Sigmoid colon (tissue), 7 donors: Measurements from ENCODE around the gene CLSTN2. TPM values are rescaled to one million over a fixed set of nuclear protein-coding genes. Genes with fewer than 3 reads are reported as not detected.

Source experiments
- DNase-seq: peaks from one replicate; pipeline ENCODE4 v3.0.0-alpha.2; 2019
- H3K27ac ChIP-seq, 4 donors: fragments of 200-600 bp; sonication (generic); one replicate each; pipeline ENCODE4 v1.5.1; 2016 to 2019; ENCODE audit warnings: mild to moderate bottlenecking in 1 of 4
- H3K27me3 ChIP-seq, 3 donors: fragments of 200-600 bp; sonication (generic); one replicate each; pipeline ENCODE4 v1.5.1; 2019; ENCODE audit warnings: mild to moderate bottlenecking in 1 of 3
- H3K36me3 ChIP-seq, 4 donors: fragments of 200-600 bp; sonication (generic); one replicate each; pipeline ENCODE4 v1.5.1; 2016 to 2019
- H3K4me1 ChIP-seq, 4 donors: fragments of 200-600 bp; sonication (generic); one replicate each; pipeline ENCODE4 v1.5.1; 2017 to 2019
- H3K4me3 ChIP-seq, 4 donors: fragments of 200-600 bp; sonication (generic); one replicate each; pipeline ENCODE4 v1.5.1; 2017 to 2019; ENCODE audit warnings: mild to moderate bottlenecking in 2 of 4, moderate library complexity in 1 of 4
- H3K9me3 ChIP-seq, 4 donors: fragments of 200-600 bp in 3 of 4; sonication (generic) in 3 of 4; one replicate each; pipeline versions ENCODE4 v1.5.1 to v1.6.1; 2013 to 2019
- CTCF ChIP-seq, 4 experiments: fragments of 450-650 bp in 3 of 4; fragments of 200-600 bp in 1 of 4; IDR thresholded peaks; one replicate each; pipeline ENCODE4 v1.5.1; 2016 to 2019; ENCODE audit warnings: antibody characterized with exemption in 4 of 4, mild to moderate bottlenecking in 3 of 4, moderate library complexity in 2 of 4
- EP300 ChIP-seq, 4 donors: sonication (generic); formaldehyde crosslinking; IDR thresholded peaks; one replicate each; pipeline ENCODE4 v1.6.1; 2017; ENCODE audit warnings: antibody characterized with exemption in 4 of 4
- POLR2A ChIP-seq, 2 donors: fragments of 450-650 bp; IDR thresholded peaks; one replicate each; pipeline ENCODE4 v1.6.1; 2016; ENCODE audit warnings: antibody characterized with exemption in 2 of 2, mild to moderate bottlenecking in 2 of 2, moderate library complexity in 2 of 2
- POLR2AphosphoS5 ChIP-seq, 4 donors: sonication (generic); formaldehyde crosslinking; IDR thresholded peaks; one replicate each; pipeline ENCODE4 v1.6.1; 2017; ENCODE audit warnings: antibody characterized with exemption in 4 of 4
- WGBS, 2 donors: extraction: QIAGEN DNeasy Blood & Tissue Kit; methylation state at CpG; one replicate each; pipeline ENCODE4 v1.1.7; 2013; 5-methylcytosine and 5-hydroxymethylcytosine counted together
- intact Hi-C: fragments of 100-400 bp; cut with DNase I; formaldehyde crosslinking; loops from one replicate; pipeline ENCODE4 v1.15.1; 2023
- polyA plus RNA-seq, 3 donors: library from polyadenylated mRNA; stranded (reverse); fragments of 200-250 nt; gene quantifications; one replicate each; pipeline ENCODE4 v1.2.3, GENCODE V29; 2013
- total RNA-seq, 4 donors: library from RNA; depleted of rRNA; stranded (reverse); fragments of >200 nt; gene quantifications; one replicate each; pipeline ENCODE4 v1.1.0, GENCODE V29; 2016
- donor health status: healthy with polysubstance abuse.
- donor health status: Bipolar disorder and iron deficiency.
- donor health status: healthy.

The CLSTN2 gene
- total and polyA plus RNA-seq, 7 donors = 0.23 to 8.3 (median 2.7) TPM

DNA sequence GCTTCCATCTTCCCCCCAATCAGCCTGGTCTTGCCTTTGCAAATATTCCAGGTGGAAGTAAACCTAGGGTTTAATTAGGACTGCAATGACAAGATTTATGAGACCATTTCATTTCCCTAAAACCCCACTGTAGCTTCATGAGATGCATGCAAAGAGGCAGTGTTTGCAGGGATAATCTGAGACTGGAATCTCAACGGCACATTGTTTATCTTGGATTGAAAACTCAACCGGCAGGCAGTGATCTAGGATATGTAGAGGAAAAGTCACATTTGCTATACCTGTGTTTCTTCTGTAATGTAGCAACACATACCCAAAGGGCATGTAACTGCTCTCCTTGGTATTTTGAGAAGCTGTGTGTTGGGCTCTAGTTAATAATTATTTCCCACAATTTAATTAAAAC is 18.7 kb upstream of the CLSTN2 start:
- DNase-seq = no peak
- intact Hi-C loops = no loop called here
- H3K4me1 ChIP-seq = no peaks in the 10 kb centered on the region
- no peak overlapping the region for H3K4me3 ChIP-seq
- H3K36me3 ChIP-seq = no peaks in the 10 kb centered on the region
- no peaks in the 10 kb centered on the region for H3K27me3 ChIP-seq
- 17 to 50% methylated on average over 2 of the region's 2 CpGs for WGBS, 2 donors
- TF ChIP-seq CTCF (IDR thresholded peaks at IDR 0.05) (no peak), POLR2AphosphoS5 (IDR thresholded peaks at IDR 0.05) (no peak), POLR2A (IDR thresholded peaks at IDR 0.05) (no peak), EP300 (IDR thresholded peaks at IDR 0.05) (no peak)
- H3K9me3 ChIP-seq = no peaks in the 10 kb centered on the region
- no peak overlapping the region for H3K27ac ChIP-seq

GRCh38 chr3:139917226-139917785 is 17.7 kb upstream of the CLSTN2 start:
- TF ChIP-seq EP300 (IDR thresholded peaks at IDR 0.05) (no peak), POLR2A (IDR thresholded peaks at IDR 0.05) (no peak), POLR2AphosphoS5 (IDR thresholded peaks at IDR 0.05) (no peak), CTCF (IDR thresholded peaks at IDR 0.05) (no peak)
- no peak overlapping the region for H3K27ac ChIP-seq

GRCh38 chr3:139928708-139929505 is 6.1 kb upstream of the CLSTN2 start:
- H3K27me3 ChIP-seq = peaks cover 0 to 6% (median 0%) of the 10 kb centered on the region in 3 donors
- intact Hi-C loops = no loop called here
- no peak overlapping the region for H3K4me3 ChIP-seq
- TF ChIP-seq POLR2A (IDR thresholded peaks at IDR 0.05) = no peak
- no peak for TF ChIP-seq EP300 (IDR thresholded peaks at IDR 0.05)
- TF ChIP-seq CTCF (IDR thresholded peaks at IDR 0.05) = no peak
- TF ChIP-seq POLR2AphosphoS5 (IDR thresholded peaks at IDR 0.05) = no peak
- H3K4me1 ChIP-seq = no peaks in the 10 kb centered on the region
- DNase-seq = no peak
- H3K27ac ChIP-seq = no peak overlapping the region
- no peaks in the 10 kb centered on the region for H3K9me3 ChIP-seq
- H3K36me3 ChIP-seq = no peaks in the 10 kb centered on the region
- 49 to 70% methylated on average over 4 of the region's 4 CpGs for WGBS, 2 donors

More at GRCh38 chr3:139917226-139917785, 17.7 kb upstream of the CLSTN2 start:
- Histone ChIP-seq H3K4me3 (no peak overlapping the region), H3K4me1 (no peaks in the 10 kb centered on the region), H3K9me3 (no peaks in the 10 kb centered on the region), H3K36me3 (no peaks in the 10 kb centered on the region), H3K27me3 (no peaks in the 10 kb centered on the region)
- 87 to 91% methylated on average over 10 of the region's 10 CpGs for WGBS, 2 donors
- DNase-seq = no peak
- intact Hi-C loops = no loop called here

GRCh38 chr3:139930211-139930610 is 4.8 kb upstream of the CLSTN2 start:
- peaks cover 0 to 13% (median 0%) of the 10 kb centered on the region in 3 donors for H3K27me3 ChIP-seq
- intact Hi-C loops = loop anchor here (10.0 kb wide), 1 partner anchor 495 kb away; no protein-coding TSS in a partner anchor

More at GRCh38 chr3:139930211-139930610, 4.8 kb upstream of the CLSTN2 start:
- 78 to 81% methylated on average over 1 of the region's 1 CpG for WGBS, 2 donors
- Histone ChIP-seq H3K36me3 (no peaks in the 10 kb centered on the region), H3K4me1 (peaks cover 0 to 9% (median 9%) of the 10 kb centered on the region in 4 donors), H3K9me3 (no peaks in the 10 kb centered on the region), H3K27ac (no peak overlapping the region), H3K4me3 (no peak overlapping the region)
- no peak for DNase-seq
- no peak for TF ChIP-seq CTCF (IDR thresholded peaks at IDR 0.05)
- TF ChIP-seq POLR2AphosphoS5 (IDR thresholded peaks at IDR 0.05) = no peak
- no peak for TF ChIP-seq POLR2A (IDR thresholded peaks at IDR 0.05)
- no peak for TF ChIP-seq EP300 (IDR thresholded peaks at IDR 0.05)
